Astrocyte (in vitro differentiated cells and primary cell): Measurements from ENCODE around the gene TKT. TPM values are rescaled to one million over a fixed set of nuclear protein-coding genes. Genes with fewer than 3 reads are reported as not detected.

Experiments
- DNase-seq: peaks from one replicate; pipeline ENCODE4 v3.0.0-alpha.2; 2010; ENCODE audit warnings: low read depth
- FAIRE-seq: peaks from 2 replicates; lab custom pipeline; 2011; peaks lifted over from hg19 to GRCh38; lab: Jason Lieb, UNC
- H2AFZ ChIP-seq: 2 replicates; pipeline ENCODE4 v1.6.0; 2012; ENCODE audit warnings: low read depth, low read length, inconsistent platforms
- H3K27ac ChIP-seq: 2 replicates; pipeline ENCODE4 v1.5.1; 2011; ENCODE audit warnings: low read depth, low read length, inconsistent platforms
- H3K27me3 ChIP-seq: 2 replicates; pipeline ENCODE4 v1.6.0; 2011; ENCODE audit warnings: low read length, inconsistent platforms; ENCODE audit not compliant: insufficient read depth
- H3K36me3 ChIP-seq: 2 replicates; pipeline ENCODE4 v1.5.1; 2011; ENCODE audit warnings: low read length, inconsistent platforms; ENCODE audit not compliant: insufficient read depth
- H3K4me1 ChIP-seq: 2 replicates; pipeline ENCODE4 v1.5.1; 2011; ENCODE audit warnings: low read length, inconsistent platforms; ENCODE audit not compliant: insufficient read depth
- H3K4me2 ChIP-seq: 2 replicates; pipeline ENCODE4 v1.6.0; 2012; ENCODE audit warnings: low read length, inconsistent platforms
- H3K4me3 ChIP-seq: 2 replicates; pipeline ENCODE4 v1.5.1; 2011; ENCODE audit warnings: low read depth, mild to moderate bottlenecking, low read length, inconsistent platforms; ENCODE audit not compliant: insufficient read depth
- H3K79me2 ChIP-seq: 2 replicates; pipeline ENCODE4 v1.6.0; 2012; ENCODE audit warnings: mild to moderate bottlenecking, low read length, inconsistent platforms; ENCODE audit not compliant: insufficient read depth
- H3K9ac ChIP-seq: 2 replicates; pipeline ENCODE4 v1.6.0; 2012; ENCODE audit warnings: mild to moderate bottlenecking, low read length, inconsistent platforms
- H3K9me3 ChIP-seq: 2 replicates; pipeline ENCODE4 v1.5.1; 2012; ENCODE audit warnings: low read depth, mild to moderate bottlenecking, low read length, inconsistent platforms; ENCODE audit not compliant: insufficient read depth
- H4K20me1 ChIP-seq: 2 replicates; pipeline ENCODE4 v1.6.0; 2012; ENCODE audit warnings: low read length, inconsistent platforms; ENCODE audit not compliant: insufficient read depth
- H3K27ac Mint-ChIP-seq: one replicate; pipeline ENCODE4 v1.8.0; 2021; ENCODE audit warnings: mild to moderate bottlenecking, mixed read lengths; ENCODE audit not compliant: unreplicated experiment
- H3K27me3 Mint-ChIP-seq: one replicate; pipeline ENCODE4 v1.8.0; 2021; ENCODE audit warnings: low read depth, mixed read lengths; ENCODE audit not compliant: unreplicated experiment
- H3K36me3 Mint-ChIP-seq: one replicate; pipeline ENCODE4 v1.8.0; 2021; ENCODE audit warnings: low read depth, mixed read lengths; ENCODE audit not compliant: unreplicated experiment
- H3K4me1 Mint-ChIP-seq: one replicate; pipeline ENCODE4 v1.8.0; 2021; ENCODE audit warnings: low read depth, mixed read lengths; ENCODE audit not compliant: unreplicated experiment
- H3K4me3 Mint-ChIP-seq: one replicate; pipeline ENCODE4 v1.8.0; 2021; ENCODE audit warnings: mild to moderate bottlenecking, moderate library complexity, mixed read lengths; ENCODE audit not compliant: unreplicated experiment
- H3K9me3 Mint-ChIP-seq: one replicate; pipeline ENCODE4 v1.8.0; 2021; ENCODE audit warnings: mild to moderate bottlenecking, mixed read lengths; ENCODE audit not compliant: unreplicated experiment
- CTCF ChIP-seq: IDR thresholded peaks from 2 replicates; pipeline ENCODE4 v1.5.1; 2011; ENCODE audit warnings: low read depth, mild to moderate bottlenecking, inconsistent platforms, low read length, moderate library complexity; ENCODE audit not compliant: insufficient read depth
- EZH2 ChIP-seq: IDR thresholded peaks from 2 replicates; pipeline ENCODE4 v1.6.1; 2012; ENCODE audit warnings: mild to moderate bottlenecking, low read length, inconsistent platforms; ENCODE audit not compliant: insufficient read depth
- total RNA-seq: library from RNA; stranded (reverse); gene quantifications from 2 replicates; pipeline ENCODE4 v1.2.1, GENCODE V29; 2021

Gene TKT
- total RNA-seq, 1 donor from 2014 or later: 318 TPM

GRCh38 chr3:53230789-53231188, 25.0 kb downstream of the TKT start:
- Histone ChIP-seq H2AFZ (no peak overlapping the region), H3K27me3 (no peaks in the 10 kb centered on the region), H3K4me3 (no peak overlapping the region), H4K20me1 (peaks cover 71% of the 10 kb centered on the region), H3K4me2 (no peak overlapping the region), H3K36me3 (peaks cover 66% of the 10 kb centered on the region), H3K4me1 (peaks cover 11% of the 10 kb centered on the region), H3K79me2 (peaks cover 43% of the 10 kb centered on the region), H3K9me3 (no peaks in the 10 kb centered on the region), H3K9ac (no peak overlapping the region), H3K27ac (no peak overlapping the region)
- no peak for TF ChIP-seq EZH2
- Mint-ChIP-seq H3K4me1 (peaks cover 11% of the 10 kb centered on the region), H3K4me3 (no peak overlapping the region), H3K27ac (no peak overlapping the region), H3K36me3 (peaks cover 16% of the 10 kb centered on the region), H3K9me3 (no peaks in the 10 kb centered on the region), H3K27me3 (no peaks in the 10 kb centered on the region)
- FAIRE-seq (no peak), DNase-seq (no peak)

GRCh38 chr3:53230041-53230621, 25.7 kb downstream of the TKT start:
- Histone ChIP-seq H3K9ac (no peak overlapping the region), H3K27ac (no peak overlapping the region), H3K79me2 (peaks cover 36% of the 10 kb centered on the region), H3K4me2 (no peak overlapping the region), H3K4me1 (peaks cover 9% of the 10 kb centered on the region), H3K36me3 (peaks cover 65% of the 10 kb centered on the region), H4K20me1 (peaks cover 76% of the 10 kb centered on the region), H3K4me3 (no peak overlapping the region), H3K9me3 (no peaks in the 10 kb centered on the region), H2AFZ (no peak overlapping the region), H3K27me3 (no peaks in the 10 kb centered on the region)
- Mint-ChIP-seq H3K4me3 (no peak overlapping the region), H3K4me1 (peaks cover 5% of the 10 kb centered on the region), H3K36me3 (peaks cover 13% of the 10 kb centered on the region), H3K27ac (no peak overlapping the region), H3K27me3 (no peaks in the 10 kb centered on the region), H3K9me3 (no peaks in the 10 kb centered on the region)
- FAIRE-seq (no peak), DNase-seq (no peak)
- TF ChIP-seq EZH2 (no peak), CTCF (no peak)

- peaks cover 13% of the 10 kb centered on the region for H3K36me3 Mint-ChIP-seq
Observed at GRCh38 chr3:53229606-53230005, 26.2 kb downstream of the TKT start.

More at GRCh38 chr3:53229606-53230005, 26.2 kb downstream of the TKT start:
- H3K36me3 ChIP-seq: peaks cover 67% of the 10 kb centered on the region
- DNase-seq (no peak), FAIRE-seq (no peak)
- H3K27me3 Mint-ChIP-seq: no peaks in the 10 kb centered on the region
- no peak overlapping the region for H3K4me2 ChIP-seq
- H3K27ac ChIP-seq: no peak overlapping the region
- H3K4me3 ChIP-seq: no peak overlapping the region
- H3K27ac Mint-ChIP-seq: no peak overlapping the region
- H3K9me3 Mint-ChIP-seq: no peaks in the 10 kb centered on the region
- TF ChIP-seq EZH2 (no peak), CTCF (no peak)
- no peak overlapping the region for H3K4me3 Mint-ChIP-seq
- H3K9me3 ChIP-seq: no peaks in the 10 kb centered on the region
- H3K27me3 ChIP-seq: no peaks in the 10 kb centered on the region
- no peak overlapping the region for H2AFZ ChIP-seq
- peaks cover 5% of the 10 kb centered on the region for H3K4me1 Mint-ChIP-seq
- H3K79me2 ChIP-seq: peaks cover 32% of the 10 kb centered on the region
- peaks cover 9% of the 10 kb centered on the region for H3K4me1 ChIP-seq
- peaks cover 81% of the 10 kb centered on the region for H4K20me1 ChIP-seq
- no peak overlapping the region for H3K9ac ChIP-seq
